ENCODE data around the gene REELD1.

The REELD1 gene

DNA sequence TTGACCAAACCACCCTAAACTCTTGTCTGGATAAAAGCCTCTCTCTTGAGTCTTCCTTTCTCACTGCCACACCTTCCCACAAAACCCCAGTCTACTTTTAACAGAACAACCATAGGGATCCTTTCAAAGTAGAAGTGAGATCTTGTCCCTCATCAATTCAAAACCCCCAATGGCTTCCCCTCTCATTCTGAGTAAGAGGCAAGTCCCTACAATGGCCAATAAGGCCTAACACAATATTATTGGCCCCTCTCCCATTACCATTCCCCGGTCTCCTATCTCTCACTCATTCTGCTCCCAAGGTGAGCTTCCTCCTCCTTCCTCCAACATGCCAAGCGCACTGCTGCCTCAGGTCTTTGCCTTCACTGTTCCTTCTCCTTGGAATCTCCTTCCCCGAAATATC lies 57.1 kb downstream of the REELD1 start:
- no peak for DNase-seq

DNA sequence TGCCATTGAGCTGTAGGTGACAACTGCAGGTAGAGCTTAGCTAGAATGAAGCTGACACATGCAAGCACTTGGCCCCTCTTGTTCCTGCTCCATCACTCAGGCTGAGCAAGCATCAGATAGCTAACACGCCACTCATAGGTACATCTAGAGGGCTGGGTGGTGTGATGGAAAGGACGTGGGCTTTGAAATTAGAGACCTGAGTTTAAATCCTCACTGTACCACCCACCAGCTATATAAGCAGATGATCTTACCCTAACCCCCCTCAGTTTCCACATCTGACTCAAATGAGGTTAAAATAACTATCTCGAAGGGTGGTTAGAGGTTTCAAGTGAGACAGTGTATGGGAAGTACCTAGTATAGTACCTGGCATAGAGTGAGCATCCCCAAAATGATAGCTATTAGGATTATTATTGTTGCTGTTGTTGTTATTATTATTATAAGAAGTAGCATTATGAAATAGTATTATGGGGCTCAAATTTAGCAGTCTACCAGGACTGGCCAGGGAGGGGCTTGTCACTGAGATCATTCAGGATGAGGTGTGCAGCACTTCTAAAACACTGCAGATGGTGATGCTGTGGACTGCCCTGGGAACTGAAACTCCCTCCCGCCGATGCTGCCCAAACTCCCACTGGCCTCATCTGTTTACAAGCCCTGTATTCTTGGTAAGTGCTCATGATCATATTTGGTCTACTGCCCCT lies 59.0 kb downstream of the REELD1 start:
- no peak for DNase-seq

DNA sequence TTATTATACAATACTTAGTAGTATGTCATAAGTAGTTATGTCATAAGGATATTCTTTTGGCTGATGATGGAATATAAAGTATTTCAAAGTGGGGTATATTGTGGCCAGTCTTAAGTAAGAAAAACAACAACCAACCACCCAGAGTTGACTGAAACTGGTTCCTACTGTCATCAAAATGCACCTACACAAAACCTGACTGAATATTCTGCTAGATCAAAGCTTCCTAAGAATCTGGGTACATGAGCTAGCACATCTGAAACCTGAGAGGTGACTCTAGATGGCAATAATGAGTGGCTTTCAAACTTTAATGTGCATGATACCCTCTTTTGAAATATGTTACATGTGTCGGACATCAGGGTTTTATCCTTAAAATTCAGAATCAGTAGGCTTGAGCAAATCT lies 60.4 kb downstream of the REELD1 start:
- no peak for DNase-seq

DNA sequence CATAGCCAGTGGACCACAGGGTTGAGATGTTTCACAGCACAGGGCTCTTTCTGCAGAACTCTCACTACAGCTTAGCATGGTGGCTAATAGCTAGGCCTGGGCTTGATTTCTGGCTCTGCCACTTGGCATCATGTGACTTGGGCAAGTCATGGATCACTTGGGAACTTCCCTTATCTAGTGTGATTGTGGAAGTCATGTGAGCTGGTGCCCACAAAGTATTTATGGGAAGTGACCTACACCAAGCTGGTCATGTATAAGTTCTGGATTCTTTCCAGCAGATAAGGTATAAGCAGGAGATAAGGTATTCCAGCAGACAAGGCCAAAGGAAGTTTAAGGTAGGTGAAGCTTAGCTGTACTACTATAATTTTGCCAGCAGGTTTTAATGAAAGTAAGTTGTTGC lies 61.0 kb downstream of the REELD1 start:
- DNase-seq: no peak

DNA sequence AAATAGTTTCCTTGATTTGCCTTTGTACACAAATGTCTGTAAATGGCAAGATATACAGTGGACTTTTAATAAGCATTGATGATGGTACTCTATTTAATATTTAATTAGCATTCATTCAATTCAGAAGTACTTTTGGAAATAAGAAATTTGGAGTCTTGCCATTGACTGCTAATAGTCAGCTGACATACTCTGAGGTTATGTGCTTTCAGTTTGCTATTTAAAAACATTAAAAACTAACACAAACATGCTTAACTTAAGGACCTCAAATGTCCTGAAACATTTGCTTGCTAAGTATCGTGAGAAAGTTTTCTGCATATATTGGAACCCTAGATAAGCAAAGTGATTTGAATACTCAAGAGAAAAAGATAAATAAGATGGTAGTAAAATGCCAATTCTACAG lies 64.6 kb downstream of the REELD1 start:
- DNase-seq: no peak

All from NCI-H510A (cell line).